Measurements from ENCODE around the gene OR6C65.
"Not testable (repeated sequence)": the region's sequence is repeated elsewhere in the genome, so short reads cannot be mapped to it uniquely, and the experiment has no call there.

The OR6C65 gene

GRCh38 chr12:55400229-55400628 lies at the start of gene OR6C65:
TSS of gene OR6C65 (plus strand) at chr12:55400529. CDS start at chr12:55400529, 0 bp downstream.
- FAIRE-seq (no peak), DNase-seq (ENCODE audit: insufficient read length, low spot score) (no peak)
- no peak for TF ChIP-seq CTCF (IDR thresholded peaks at IDR 0.05; ENCODE audit: insufficient read depth, missing control alignments)

- not testable (repeated sequence) for FAIRE-seq; DNase-seq (ENCODE audit: insufficient read length, low spot score)
These were observed 45.0 kb upstream of the OR6C65 start for GRCh38 chr12:55355338-55355737.

GRCh38 chr12:55362675-55363074 lies 37.7 kb upstream of the OR6C65 start, which contains the start of gene OR6C75:
TSS of gene OR6C75 (plus strand) at chr12:55362975. CDS start at chr12:55365111, 2,136 bp downstream.
- TF ChIP-seq CTCF (IDR thresholded peaks at IDR 0.05; ENCODE audit: insufficient read depth, missing control alignments) = no peak

GRCh38 chr12:55365086-55365485 lies 35.2 kb upstream of the OR6C65 start:
- FAIRE-seq = no peak
- no peak for TF ChIP-seq CTCF (IDR thresholded peaks at IDR 0.05; ENCODE audit: insufficient read depth, missing control alignments)
- DNase-seq (ENCODE audit: insufficient read length, low spot score) = no peak

More at GRCh38 chr12:55362675-55363074, 37.7 kb upstream of the OR6C65 start, which contains the start of gene OR6C75:
- no peak for FAIRE-seq
- DNase-seq (ENCODE audit: insufficient read length, low spot score) = no peak

- no peak for FAIRE-seq
These were observed 27.8 kb upstream of the OR6C65 start for GRCh38 chr12:55372521-55372920.

GRCh38 chr12:55385891-55386290 lies 14.4 kb upstream of the OR6C65 start:
- no peak for DNase-seq (ENCODE audit: insufficient read length, low spot score)
- TF ChIP-seq CTCF (IDR thresholded peaks at IDR 0.05; ENCODE audit: insufficient read depth, missing control alignments) = no peak

More at GRCh38 chr12:55372521-55372920, 27.8 kb upstream of the OR6C65 start:
- TF ChIP-seq CTCF (IDR thresholded peaks at IDR 0.05; ENCODE audit: insufficient read depth, missing control alignments) = no peak
- no peak for DNase-seq (ENCODE audit: insufficient read length, low spot score)

GRCh38 chr12:55392032-55392795 lies 8.1 kb upstream of the OR6C65 start:
- no peak for TF ChIP-seq CTCF (IDR thresholded peaks at IDR 0.05; ENCODE audit: insufficient read depth, missing control alignments)
- FAIRE-seq = no peak

More at GRCh38 chr12:55385891-55386290, 14.4 kb upstream of the OR6C65 start:
- FAIRE-seq = no peak

More at GRCh38 chr12:55392032-55392795, 8.1 kb upstream of the OR6C65 start:
- DNase-seq (ENCODE audit: insufficient read length, low spot score) = no peak

Data from D721Med (cell line).